Esophagus muscularis mucosa (tissue), 4 donors: ENCODE results near the gene RND3.

Source experiments
- EP300 ChIP-seq: sonication (generic); formaldehyde crosslinking; IDR thresholded peaks from one replicate; pipeline ENCODE4 v1.6.1; 2017; ENCODE audit warnings: antibody characterized with exemption
- POLR2A ChIP-seq: fragments of 450-650 bp; IDR thresholded peaks from one replicate; pipeline ENCODE4 v1.6.1; 2017; ENCODE audit warnings: antibody characterized with exemption, moderate library complexity, mild to moderate bottlenecking, low read depth
- POLR2AphosphoS5 ChIP-seq, 2 donors: sonication (generic); formaldehyde crosslinking; IDR thresholded peaks; one replicate each; pipeline ENCODE4 v1.6.1; 2017; ENCODE audit warnings: antibody characterized with exemption in 2 of 2
- TF ChIP-seq, protein P1 (sequence below), 3 experiments: fragments of 200-600 bp in 2 of 3; fragments of 450-650 bp in 1 of 3; sonication (generic) in 2 of 3; IDR thresholded peaks; one replicate each; pipeline ENCODE4 v1.5.1; 2017 to 2019; ENCODE audit warnings: antibody characterized with exemption in 3 of 3, mild to moderate bottlenecking in 2 of 3, moderate library complexity in 1 of 3

GRCh38 chr2:150442484-150442883 is 45.0 kb downstream of the RND3 start:
- TF ChIP-seq, protein P1, sequence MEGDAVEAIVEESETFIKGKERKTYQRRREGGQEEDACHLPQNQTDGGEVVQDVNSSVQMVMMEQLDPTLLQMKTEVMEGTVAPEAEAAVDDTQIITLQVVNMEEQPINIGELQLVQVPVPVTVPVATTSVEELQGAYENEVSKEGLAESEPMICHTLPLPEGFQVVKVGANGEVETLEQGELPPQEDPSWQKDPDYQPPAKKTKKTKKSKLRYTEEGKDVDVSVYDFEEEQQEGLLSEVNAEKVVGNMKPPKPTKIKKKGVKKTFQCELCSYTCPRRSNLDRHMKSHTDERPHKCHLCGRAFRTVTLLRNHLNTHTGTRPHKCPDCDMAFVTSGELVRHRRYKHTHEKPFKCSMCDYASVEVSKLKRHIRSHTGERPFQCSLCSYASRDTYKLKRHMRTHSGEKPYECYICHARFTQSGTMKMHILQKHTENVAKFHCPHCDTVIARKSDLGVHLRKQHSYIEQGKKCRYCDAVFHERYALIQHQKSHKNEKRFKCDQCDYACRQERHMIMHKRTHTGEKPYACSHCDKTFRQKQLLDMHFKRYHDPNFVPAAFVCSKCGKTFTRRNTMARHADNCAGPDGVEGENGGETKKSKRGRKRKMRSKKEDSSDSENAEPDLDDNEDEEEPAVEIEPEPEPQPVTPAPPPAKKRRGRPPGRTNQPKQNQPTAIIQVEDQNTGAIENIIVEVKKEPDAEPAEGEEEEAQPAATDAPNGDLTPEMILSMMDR (IDR thresholded peaks at IDR 0.05) = no peak
- TF ChIP-seq POLR2A (no peak), EP300 (no peak), POLR2AphosphoS5 (IDR thresholded peaks at IDR 0.05) (no peak)
